Measurements from ENCODE around the gene JAZF1.

Gene JAZF1

GRCh38 chr7:28069807-28070206 lies 110.8 kb downstream of the JAZF1 start:
- DNase-seq = peak; percentile 90

GRCh38 chr7:28069388-28069787 lies 111.2 kb downstream of the JAZF1 start:
- DNase-seq = no peak

GRCh38 chr7:28068811-28069216 lies 111.8 kb downstream of the JAZF1 start:
- peak; percentile 72 for DNase-seq

- DNase-seq = no peak
Measured at GRCh38 chr7:28067171-28067570, 113.4 kb downstream of the JAZF1 start.

- DNase-seq = no peak
Measured at GRCh38 chr7:28065721-28066285, 114.8 kb downstream of the JAZF1 start.

- peak; percentile 62 for DNase-seq
Measured at GRCh38 chr7:28065308-28065707, 115.3 kb downstream of the JAZF1 start.

GRCh38 chr7:28064437-28064836 lies 116.2 kb downstream of the JAZF1 start:
- no peak for DNase-seq

- DNase-seq = peak; percentile 70
Measured at GRCh38 chr7:28062197-28062991, 118.2 kb downstream of the JAZF1 start.

- DNase-seq = no peak
Measured at GRCh38 chr7:28061824-28062196, 118.8 kb downstream of the JAZF1 start.

GRCh38 chr7:28060371-28060950 lies 120.1 kb downstream of the JAZF1 start:
- no peak for DNase-seq

- DNase-seq = peak; percentile 79
Measured at GRCh38 chr7:28055161-28055544, 125.4 kb downstream of the JAZF1 start.

- peak; percentile 46 for DNase-seq
Measured at GRCh38 chr7:28054531-28055160, 125.9 kb downstream of the JAZF1 start.

- DNase-seq = peak; percentile 74
Measured at GRCh38 chr7:28052933-28053332, 127.7 kb downstream of the JAZF1 start.

- DNase-seq = no peak
Measured at GRCh38 chr7:28048694-28049093, 131.9 kb downstream of the JAZF1 start.

GRCh38 chr7:28046035-28046434 lies 134.6 kb downstream of the JAZF1 start:
- DNase-seq = no peak

GRCh38 chr7:28045592-28045991 lies 135.0 kb downstream of the JAZF1 start:
- no peak for DNase-seq

- no peak for DNase-seq
Measured at GRCh38 chr7:28044825-28045224, 135.8 kb downstream of the JAZF1 start.

GRCh38 chr7:28042721-28043120 lies 137.9 kb downstream of the JAZF1 start:
- DNase-seq = no peak

- peak; percentile 96 for DNase-seq
Measured at GRCh38 chr7:28041508-28042314, 138.9 kb downstream of the JAZF1 start.

- no peak for DNase-seq
Measured at GRCh38 chr7:28038175-28038797, 142.3 kb downstream of the JAZF1 start.

- peak; percentile 98 for DNase-seq
Measured at GRCh38 chr7:28037220-28038010, 143.2 kb downstream of the JAZF1 start.

GRCh38 chr7:28036696-28037095 lies 143.9 kb downstream of the JAZF1 start:
- no peak for DNase-seq

All from fibroblast of upper back skin (primary cell).